Transverse colon (tissue), 4 donors: Measurements from ENCODE around the gene TPH2.

Source experiments
- CTCF ChIP-seq, 5 experiments: fragments of 200-600 bp in 3 of 5; fragments of 450-650 bp in 2 of 5; sonication (generic) in 3 of 5; IDR thresholded peaks; 1 replicate in 2 of 5; 2 replicates in 3 of 5; pipeline ENCODE4 v1.5.1; 2016 to 2017; ENCODE audit warnings: antibody characterized with exemption in 5 of 5, inconsistent platforms in 3 of 5, mild to moderate bottlenecking in 2 of 5, moderate library complexity in 1 of 5
- EP300 ChIP-seq: sonication (generic); formaldehyde crosslinking; IDR thresholded peaks from one replicate; pipeline ENCODE4 v1.6.1; 2017; ENCODE audit warnings: antibody characterized with exemption, low read depth
- POLR2AphosphoS5 ChIP-seq, 3 donors: sonication (generic); formaldehyde crosslinking; IDR thresholded peaks; one replicate each; pipeline ENCODE4 v1.6.1; 2016; ENCODE audit warnings: antibody characterized with exemption in 3 of 3

GRCh38 chr12:71892059-71892458, 46.6 kb upstream of the TPH2 start:
- no peak for TF ChIP-seq EP300
- TF ChIP-seq CTCF (IDR thresholded peaks at IDR 0.05), result no peak
- TF ChIP-seq POLR2AphosphoS5 (IDR thresholded peaks at IDR 0.05), result no peak
